DMS153 (cell line): Measurements from ENCODE around the gene TARS3.
A peak's percentile ranks its signal among the peaks of the same experiment; 100 is the strongest.

Experiments used
- DNase-seq: peaks from one replicate; lab custom pipeline; 2025; lab: John Stamatoyannopoulos, UW

Gene TARS3

DNA sequence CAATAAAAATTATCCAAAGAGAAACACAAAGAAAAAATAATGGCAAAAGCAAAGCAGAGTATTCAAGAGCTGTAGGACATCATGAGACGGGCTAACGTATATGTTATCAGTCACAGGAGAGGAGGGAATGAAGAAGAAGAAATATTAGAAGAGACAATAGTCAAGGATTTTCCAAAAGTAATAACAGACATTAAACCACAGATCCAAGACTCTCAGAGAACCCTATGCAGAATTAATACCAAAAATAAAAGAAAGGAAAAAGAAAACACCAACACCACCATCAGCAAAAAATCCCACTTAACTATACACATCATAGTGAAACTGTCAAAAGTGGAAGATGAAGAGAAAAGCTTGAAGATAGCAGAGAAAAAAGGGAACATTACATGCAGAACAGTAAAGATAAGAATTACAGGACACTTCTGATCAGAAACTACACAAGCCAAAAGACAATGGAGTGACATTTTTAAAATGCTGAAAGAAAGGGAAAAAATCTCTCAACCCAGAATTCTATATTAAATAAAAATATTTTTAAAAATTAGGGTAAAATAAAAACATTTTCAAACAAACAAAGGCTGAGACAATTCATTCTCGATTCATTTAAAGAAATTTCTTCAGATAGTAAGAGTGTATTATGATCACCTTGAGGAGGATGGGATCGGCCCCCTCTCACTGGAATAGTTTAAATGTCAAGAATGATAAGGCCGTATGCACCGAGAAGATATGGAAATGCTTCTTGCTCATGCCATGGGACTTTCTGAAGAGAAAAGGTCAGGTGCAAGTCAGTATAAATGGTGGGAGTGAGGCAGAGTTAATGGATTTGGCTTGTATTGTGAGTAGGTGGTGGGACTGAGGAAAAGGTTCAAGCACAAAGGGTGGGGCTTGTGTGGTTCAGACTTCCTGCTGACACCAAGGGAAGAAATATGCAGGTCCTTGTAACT lies 100.6 kb downstream of the TARS3 start:
- DNase-seq, result no peak

GRCh38 chr15:101621961-101622360 lies 102.3 kb downstream of the TARS3 start:
- DNase-seq, result no peak

DNA sequence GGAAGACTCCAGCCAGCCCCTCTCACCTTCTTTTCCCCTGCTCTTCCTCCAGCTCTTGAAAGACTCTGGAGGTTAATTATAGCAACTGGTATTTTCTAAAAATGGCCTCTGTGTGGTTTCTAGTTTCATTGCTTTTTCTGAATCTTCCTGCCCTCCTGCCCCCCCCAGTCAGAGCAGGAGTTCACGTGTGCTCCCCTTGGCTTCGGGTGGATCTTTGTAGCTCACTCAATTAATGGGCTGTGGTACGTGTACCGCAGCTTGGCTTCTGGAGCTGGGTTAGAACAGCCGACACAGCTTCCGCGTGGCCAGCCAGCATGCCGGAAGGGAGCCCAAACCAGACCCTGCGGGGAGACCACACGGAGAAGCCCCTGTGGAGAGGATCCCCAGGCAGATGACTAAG lies 103.6 kb downstream of the TARS3 start:
- no peak for DNase-seq

- DNase-seq, result no peak
These were observed 104.7 kb downstream of the TARS3 start for GRCh38 chr15:101619615-101619865.

DNA sequence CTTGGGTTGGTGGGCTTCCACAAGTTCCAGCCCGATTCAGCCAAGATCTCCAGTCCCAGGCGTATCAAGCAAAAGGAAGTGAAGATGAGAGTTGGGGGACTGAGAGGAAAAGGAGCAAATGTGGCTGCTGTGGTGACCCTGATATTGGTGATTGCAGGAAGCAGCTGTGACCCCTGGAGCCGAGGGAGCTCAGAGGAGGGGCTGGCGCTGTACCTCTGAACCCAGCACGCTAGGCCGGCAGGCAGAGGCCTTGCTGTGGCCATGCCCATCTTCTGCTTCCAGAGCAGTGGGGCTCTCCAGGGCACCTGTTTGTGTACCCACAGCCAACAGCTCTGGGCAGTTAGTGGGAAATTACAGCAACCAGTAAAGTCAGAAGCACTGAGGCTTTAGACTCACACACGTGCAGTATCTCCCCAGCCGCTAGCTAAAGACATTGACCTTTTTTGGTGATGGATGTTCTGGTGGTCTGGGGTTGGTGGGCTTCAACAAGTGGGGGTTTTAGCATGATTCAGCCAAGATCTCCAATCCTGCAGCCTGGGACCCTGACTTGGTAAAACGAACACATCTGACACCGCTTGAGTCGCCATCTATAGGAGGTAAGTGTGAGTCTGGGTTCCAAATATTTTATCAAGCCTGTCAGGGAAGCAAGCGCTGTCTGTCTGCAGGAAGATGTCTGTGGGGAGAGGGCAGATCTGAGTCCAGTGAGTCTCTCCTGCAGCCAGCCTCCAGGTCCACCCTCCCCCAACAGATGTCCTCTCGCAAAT lies 105.2 kb downstream of the TARS3 start:
- no peak for DNase-seq

DNA sequence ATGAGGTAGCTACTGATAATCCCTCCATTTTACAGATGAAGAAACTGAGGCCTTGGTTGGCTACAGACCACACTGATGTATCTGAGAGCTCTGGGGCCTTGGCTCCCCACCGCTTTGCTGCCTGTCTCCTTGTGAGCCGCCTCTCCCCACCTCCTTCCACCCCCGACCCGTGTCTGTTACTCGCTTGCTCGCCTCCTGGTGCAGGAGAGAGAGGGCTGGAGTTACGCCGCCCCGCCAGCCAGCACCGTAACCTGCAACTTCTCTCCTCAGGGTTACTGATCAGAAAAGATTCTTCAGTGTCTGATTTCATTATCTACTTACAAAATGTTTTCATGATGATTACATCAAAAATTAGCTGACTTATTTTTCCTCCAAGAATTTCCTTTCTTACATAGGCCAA lies 106.2 kb downstream of the TARS3 start:
- no peak for DNase-seq

GRCh38 chr15:101617390-101617965 lies 106.8 kb downstream of the TARS3 start:
- no peak for DNase-seq

DNA sequence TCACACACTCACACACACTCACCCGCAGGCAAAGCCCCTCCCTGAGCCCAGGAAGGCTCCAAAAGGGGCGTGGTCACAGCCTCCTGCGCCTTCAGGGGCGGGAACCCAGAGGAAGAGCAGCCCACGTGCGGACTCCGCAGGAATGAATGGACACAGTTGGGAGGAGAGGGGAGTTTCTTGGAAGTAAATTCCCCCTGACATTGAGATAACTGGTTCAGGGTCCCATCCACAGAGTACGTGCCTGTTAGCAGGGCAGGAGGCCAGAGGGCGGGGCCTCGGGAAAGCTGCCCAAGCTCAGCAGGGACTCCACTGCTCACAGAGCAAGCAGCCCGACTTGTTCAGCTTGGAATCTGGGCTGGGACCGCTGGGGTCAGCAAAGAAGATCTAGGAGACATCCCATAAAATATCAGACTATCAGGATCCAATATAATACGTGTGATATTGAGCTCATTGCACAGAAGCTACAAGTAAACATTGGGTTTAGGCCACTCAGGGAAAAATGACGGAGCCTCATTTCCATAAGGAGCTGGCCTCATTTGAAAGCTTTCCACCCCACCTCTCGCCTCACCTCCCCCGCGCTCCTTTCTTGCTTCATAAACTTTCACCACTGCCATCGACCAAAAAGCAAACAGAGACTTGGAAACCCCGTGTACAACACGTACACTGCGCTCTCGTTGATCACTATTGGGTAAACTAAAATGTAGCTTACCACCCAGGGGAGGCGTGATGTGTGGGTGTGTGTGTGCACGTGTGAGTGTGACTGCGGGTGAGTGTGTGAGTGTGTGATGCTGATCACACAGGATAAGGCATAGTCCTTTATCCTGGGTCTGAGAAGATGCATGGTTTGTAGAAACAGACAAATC lies 108.1 kb downstream of the TARS3 start:
- DNase-seq, result no peak

- no peak for DNase-seq
These were observed 108.8 kb downstream of the TARS3 start for GRCh38 chr15:101615414-101615985.

DNA sequence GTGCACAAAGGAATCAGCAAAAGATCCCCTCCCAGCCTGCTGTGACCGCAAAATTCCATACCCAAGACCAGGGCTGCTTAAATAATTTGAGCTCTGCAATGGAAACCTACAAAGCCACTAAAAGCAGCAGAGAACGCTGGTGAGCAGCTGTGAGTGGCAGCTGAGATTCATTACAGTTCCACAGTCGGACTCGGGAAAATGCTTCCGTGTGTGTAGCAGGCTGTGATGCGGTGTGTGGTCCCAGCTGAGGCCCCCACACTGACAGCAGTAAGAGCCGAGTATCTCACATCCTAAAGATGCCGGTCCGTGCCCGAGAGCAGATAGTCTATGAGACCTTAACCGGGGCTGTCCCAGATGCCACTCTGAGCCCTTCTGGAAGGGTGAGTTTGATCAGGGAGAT lies 109.5 kb downstream of the TARS3 start:
- DNase-seq, result no peak

- DNase-seq, result no peak
These were observed 110.2 kb downstream of the TARS3 start for GRCh38 chr15:101614001-101614585.

DNA sequence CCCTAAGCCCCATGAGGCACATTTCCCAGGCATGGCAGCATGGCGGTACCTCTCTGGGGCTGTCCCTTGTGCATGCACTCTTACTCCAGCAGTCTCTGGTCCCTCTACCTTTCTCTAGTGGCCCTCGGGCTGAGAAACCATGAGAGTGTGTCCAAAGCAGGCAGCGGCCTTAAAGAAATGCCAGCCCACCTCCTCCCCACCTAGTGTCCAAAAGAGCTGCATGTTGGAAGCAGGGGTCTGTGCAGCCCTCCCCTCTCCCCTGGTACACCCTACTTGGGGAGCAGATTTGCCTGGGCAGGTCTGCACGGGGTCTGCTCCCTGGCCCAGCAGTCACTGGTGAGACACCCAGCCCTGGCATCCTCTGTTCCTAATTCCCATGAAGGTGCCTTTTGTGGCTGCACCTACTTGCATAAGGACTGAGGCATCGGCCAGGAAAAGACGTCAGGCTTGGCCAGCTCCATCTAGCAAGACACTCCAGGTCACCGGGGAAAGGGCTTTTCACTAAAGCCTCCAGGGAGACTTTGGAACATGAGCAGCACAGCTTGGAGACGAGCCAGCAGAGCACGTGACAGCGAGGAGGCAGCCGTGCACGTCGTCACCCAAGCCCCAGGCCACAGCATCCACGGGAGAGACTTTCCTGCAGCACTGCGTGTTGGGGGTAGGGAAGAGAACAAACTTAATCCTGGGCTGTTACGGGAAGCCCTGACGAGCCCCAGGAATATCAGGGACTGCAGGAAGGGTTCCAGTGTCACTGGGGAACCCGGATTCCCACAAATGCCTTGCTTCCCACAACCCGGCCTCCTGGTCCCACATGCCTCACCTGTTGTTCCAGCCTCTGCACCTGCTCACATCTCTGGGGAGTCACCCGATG lies 110.9 kb downstream of the TARS3 start:
- DNase-seq, result peak; percentile 25

- DNase-seq, result no peak
These were observed 111.6 kb downstream of the TARS3 start for GRCh38 chr15:101612676-101613075.

- no peak for DNase-seq
These were observed 112.5 kb downstream of the TARS3 start for GRCh38 chr15:101611580-101612299.

DNA sequence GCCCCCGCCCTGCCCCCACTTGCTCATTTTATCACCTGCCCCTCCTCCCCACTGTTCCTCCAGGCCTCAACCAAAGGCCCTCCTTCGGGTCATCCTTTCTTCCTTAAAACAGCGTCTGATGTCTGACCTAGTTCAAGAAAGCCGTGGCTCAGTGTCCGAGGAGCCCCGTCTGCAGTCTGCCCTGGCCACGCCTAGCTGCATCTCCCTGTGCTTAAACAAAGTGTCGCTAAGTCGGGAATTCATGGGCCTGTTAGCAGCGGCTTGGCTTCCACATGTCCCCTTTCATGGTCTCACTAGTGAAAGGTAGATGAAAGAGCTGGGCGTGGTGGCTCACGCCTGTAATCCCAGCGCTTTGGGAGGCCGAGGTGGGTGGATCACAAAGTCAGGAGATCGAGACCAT lies 113.3 kb downstream of the TARS3 start:
- DNase-seq, result no peak

GRCh38 chr15:101610611-101611000 lies 113.7 kb downstream of the TARS3 start:
- DNase-seq, result no peak

GRCh38 chr15:101609742-101610610 lies 114.3 kb downstream of the TARS3 start:
- DNase-seq, result no peak

DNA sequence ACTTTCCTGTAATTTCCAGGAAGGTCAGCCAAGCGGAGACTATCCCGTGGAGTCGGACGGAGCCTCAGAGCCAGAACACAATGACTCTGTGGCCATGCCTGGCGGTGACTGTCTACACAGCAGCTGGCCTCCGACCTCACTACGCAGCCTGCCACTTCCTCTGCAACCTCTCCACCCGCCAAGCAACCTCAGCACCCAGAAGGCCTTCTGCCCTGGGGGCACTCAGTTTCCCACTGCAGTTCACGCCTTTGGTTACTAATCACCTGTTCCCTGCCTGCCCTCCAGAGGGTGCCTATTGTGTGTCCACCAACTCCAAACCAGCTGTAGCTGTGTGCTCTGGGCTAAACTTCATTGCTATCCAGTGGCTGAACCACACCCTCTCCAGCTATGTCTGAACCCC lies 116.1 kb downstream of the TARS3 start:
- DNase-seq, result no peak

- no peak for DNase-seq
These were observed 117.2 kb downstream of the TARS3 start for GRCh38 chr15:101607108-101607507.
